ENCODE measurements around the gene BHMT.
"Not testable (repeated sequence)": the region's sequence is repeated elsewhere in the genome, so short reads cannot be mapped to it uniquely, and the experiment has no call there.

BHMT gene

GRCh38 chr5:79136618-79137017, 25.0 kb downstream of the BHMT start:
- Histone ChIP-seq H3K9me3 (ENCODE audit: control insufficient read depth in 2 of 2, low read length in 2 of 2) (no peaks in the 10 kb centered on the region), H3K27ac (ENCODE audit: low read depth in 2 of 2, low read length in 2 of 2) (no peak overlapping the region), H3K4me3 (ENCODE audit: low read length in 2 of 2) (no peak overlapping the region), H3K4me1 (ENCODE audit: control insufficient read depth in 2 of 2, insufficient read depth in 2 of 2, low read length in 2 of 2) (peaks cover 10% of the 10 kb centered on the region in 2 donors), H3K9ac (ENCODE audit: low read depth in 1 of 2, low read length in 2 of 2) (no peak overlapping the region), H3K27me3 (ENCODE audit: control insufficient read depth in 2 of 2, insufficient read depth in 2 of 2, low read length in 2 of 2) (no peaks in the 10 kb centered on the region), H3K36me3 (ENCODE audit: control insufficient read depth in 2 of 2, insufficient read depth in 2 of 2, low read length in 2 of 2) (no peaks in the 10 kb centered on the region)

GRCh38 chr5:79140553-79140952, 28.9 kb downstream of the BHMT start:
- Histone ChIP-seq H3K9ac (ENCODE audit: low read depth in 1 of 2, low read length in 2 of 2) (no peak overlapping the region), H3K4me3 (ENCODE audit: low read length in 2 of 2) (no peak overlapping the region), H3K36me3 (ENCODE audit: control insufficient read depth in 2 of 2, insufficient read depth in 2 of 2, low read length in 2 of 2) (no peaks in the 10 kb centered on the region), H3K4me1 (ENCODE audit: control insufficient read depth in 2 of 2, insufficient read depth in 2 of 2, low read length in 2 of 2) (no peaks in the 10 kb centered on the region), H3K27ac (ENCODE audit: low read depth in 2 of 2, low read length in 2 of 2) (no peak overlapping the region), H3K9me3 (ENCODE audit: control insufficient read depth in 2 of 2, low read length in 2 of 2) (no peaks in the 10 kb centered on the region), H3K27me3 (ENCODE audit: control insufficient read depth in 2 of 2, insufficient read depth in 2 of 2, low read length in 2 of 2) (no peaks in the 10 kb centered on the region)

GRCh38 chr5:79143684-79144379, 32.2 kb downstream of the BHMT start:
- H3K27ac ChIP-seq (ENCODE audit: low read depth in 2 of 2, low read length in 2 of 2), result no peak overlapping the region
- H3K9me3 ChIP-seq (ENCODE audit: control insufficient read depth in 2 of 2, low read length in 2 of 2), result no peaks in the 10 kb centered on the region
- no peak overlapping the region for H3K9ac ChIP-seq (ENCODE audit: low read depth in 1 of 2, low read length in 2 of 2)
- H3K4me3 ChIP-seq (ENCODE audit: low read length in 2 of 2), result no peak overlapping the region
- no peaks in the 10 kb centered on the region for H3K4me1 ChIP-seq (ENCODE audit: control insufficient read depth in 2 of 2, insufficient read depth in 2 of 2, low read length in 2 of 2)
- no peaks in the 10 kb centered on the region for H3K36me3 ChIP-seq (ENCODE audit: control insufficient read depth in 2 of 2, insufficient read depth in 2 of 2, low read length in 2 of 2)
- no peaks in the 10 kb centered on the region for H3K27me3 ChIP-seq (ENCODE audit: control insufficient read depth in 2 of 2, insufficient read depth in 2 of 2, low read length in 2 of 2)

GRCh38 chr5:79147076-79147475, 35.5 kb downstream of the BHMT start:
- H3K9ac ChIP-seq (ENCODE audit: low read depth in 1 of 2, low read length in 2 of 2), result no peak overlapping the region
- no peaks in the 10 kb centered on the region for H3K27me3 ChIP-seq (ENCODE audit: control insufficient read depth in 2 of 2, insufficient read depth in 2 of 2, low read length in 2 of 2)
- no peak overlapping the region for H3K4me3 ChIP-seq (ENCODE audit: low read length in 2 of 2)
- H3K27ac ChIP-seq (ENCODE audit: low read depth in 2 of 2, low read length in 2 of 2), result no peak overlapping the region
- no peaks in the 10 kb centered on the region for H3K9me3 ChIP-seq (ENCODE audit: control insufficient read depth in 2 of 2, low read length in 2 of 2)
- no peaks in the 10 kb centered on the region for H3K36me3 ChIP-seq (ENCODE audit: control insufficient read depth in 2 of 2, insufficient read depth in 2 of 2, low read length in 2 of 2)
- no peaks in the 10 kb centered on the region for H3K4me1 ChIP-seq (ENCODE audit: control insufficient read depth in 2 of 2, insufficient read depth in 2 of 2, low read length in 2 of 2)

- Histone ChIP-seq H3K27me3 (ENCODE audit: control insufficient read depth in 2 of 2, insufficient read depth in 2 of 2, low read length in 2 of 2) (no peaks in the 10 kb centered on the region), H3K27ac (ENCODE audit: low read depth in 2 of 2, low read length in 2 of 2) (no peak overlapping the region), H3K4me3 (ENCODE audit: low read length in 2 of 2) (no peak overlapping the region), H3K9me3 (ENCODE audit: control insufficient read depth in 2 of 2, low read length in 2 of 2) (no peaks in the 10 kb centered on the region), H3K4me1 (ENCODE audit: control insufficient read depth in 2 of 2, insufficient read depth in 2 of 2, low read length in 2 of 2) (no peaks in the 10 kb centered on the region), H3K36me3 (ENCODE audit: control insufficient read depth in 2 of 2, insufficient read depth in 2 of 2, low read length in 2 of 2) (no peaks in the 10 kb centered on the region), H3K9ac (ENCODE audit: low read depth in 1 of 2, low read length in 2 of 2) (no peak overlapping the region)
Measured at GRCh38 chr5:79149433-79149832, 37.8 kb downstream of the BHMT start.

DNA sequence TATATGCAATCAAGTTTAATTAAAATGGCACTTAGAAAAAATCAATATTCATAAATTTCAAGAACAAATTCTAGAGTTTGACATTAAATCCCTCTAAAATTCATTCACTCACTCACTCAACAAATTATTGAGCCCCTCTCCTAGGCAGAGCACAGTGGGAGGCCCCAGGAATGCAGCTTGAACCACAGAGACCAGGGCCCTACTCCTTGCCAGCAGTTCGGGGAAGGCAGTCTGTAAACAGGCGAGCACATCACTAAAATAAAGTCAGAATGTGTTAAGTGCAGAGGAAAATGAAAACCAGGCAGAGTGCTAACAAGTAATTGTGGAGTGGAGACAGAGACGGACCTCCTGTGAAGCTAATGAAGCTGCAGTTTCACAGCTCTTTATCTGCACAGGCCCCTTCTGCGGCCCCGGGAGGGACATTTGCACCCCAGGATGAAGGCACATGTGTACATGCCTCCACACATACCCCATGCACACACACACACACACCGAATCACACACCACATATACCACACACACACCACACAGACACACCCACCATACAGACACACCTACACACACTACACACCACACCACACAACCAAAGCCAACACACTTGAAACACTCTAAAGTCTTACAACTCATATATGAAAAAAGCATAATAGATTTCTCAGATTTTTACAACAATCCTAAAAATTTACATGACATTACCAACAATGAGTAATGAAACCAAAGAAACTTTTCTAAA, 40.5 kb downstream of the BHMT start:
- H3K27ac ChIP-seq (ENCODE audit: low read depth in 2 of 2, low read length in 2 of 2), result no peak overlapping the region
- H3K4me3 ChIP-seq (ENCODE audit: low read length in 2 of 2), result no peak overlapping the region
- H3K9ac ChIP-seq (ENCODE audit: low read depth in 1 of 2, low read length in 2 of 2), result no peak overlapping the region
- no peaks in the 10 kb centered on the region for H3K4me1 ChIP-seq (ENCODE audit: control insufficient read depth in 2 of 2, insufficient read depth in 2 of 2, low read length in 2 of 2)
- no peaks in the 10 kb centered on the region for H3K36me3 ChIP-seq (ENCODE audit: control insufficient read depth in 2 of 2, insufficient read depth in 2 of 2, low read length in 2 of 2)
- no peaks in the 10 kb centered on the region for H3K27me3 ChIP-seq (ENCODE audit: control insufficient read depth in 2 of 2, insufficient read depth in 2 of 2, low read length in 2 of 2)
- no peaks in the 10 kb centered on the region for H3K9me3 ChIP-seq (ENCODE audit: control insufficient read depth in 2 of 2, low read length in 2 of 2)

- Histone ChIP-seq H3K27ac (ENCODE audit: low read depth in 2 of 2, low read length in 2 of 2) (no peak overlapping the region), H3K4me1 (ENCODE audit: control insufficient read depth in 2 of 2, insufficient read depth in 2 of 2, low read length in 2 of 2) (no peaks in the 10 kb centered on the region), H3K4me3 (ENCODE audit: low read length in 2 of 2) (no peak overlapping the region), H3K9me3 (ENCODE audit: control insufficient read depth in 2 of 2, low read length in 2 of 2) (no peaks in the 10 kb centered on the region), H3K27me3 (ENCODE audit: control insufficient read depth in 2 of 2, insufficient read depth in 2 of 2, low read length in 2 of 2) (no peaks in the 10 kb centered on the region), H3K9ac (ENCODE audit: low read depth in 1 of 2, low read length in 2 of 2) (no peak overlapping the region), H3K36me3 (ENCODE audit: control insufficient read depth in 2 of 2, insufficient read depth in 2 of 2, low read length in 2 of 2) (no peaks in the 10 kb centered on the region)
Measured at GRCh38 chr5:79157305-79157704, 45.7 kb downstream of the BHMT start.

GRCh38 chr5:79161647-79162046, 50.0 kb downstream of the BHMT start:
- H3K27ac ChIP-seq (ENCODE audit: low read depth in 2 of 2, low read length in 2 of 2); H3K4me1 ChIP-seq (ENCODE audit: control insufficient read depth in 2 of 2, insufficient read depth in 2 of 2, low read length in 2 of 2); H3K4me3 ChIP-seq (ENCODE audit: low read length in 2 of 2); H3K9ac ChIP-seq (ENCODE audit: low read depth in 1 of 2, low read length in 2 of 2); H3K36me3 ChIP-seq (ENCODE audit: control insufficient read depth in 2 of 2, insufficient read depth in 2 of 2, low read length in 2 of 2); H3K27me3 ChIP-seq (ENCODE audit: control insufficient read depth in 2 of 2, insufficient read depth in 2 of 2, low read length in 2 of 2); H3K9me3 ChIP-seq (ENCODE audit: control insufficient read depth in 2 of 2, low read length in 2 of 2): not testable (repeated sequence)

DNA sequence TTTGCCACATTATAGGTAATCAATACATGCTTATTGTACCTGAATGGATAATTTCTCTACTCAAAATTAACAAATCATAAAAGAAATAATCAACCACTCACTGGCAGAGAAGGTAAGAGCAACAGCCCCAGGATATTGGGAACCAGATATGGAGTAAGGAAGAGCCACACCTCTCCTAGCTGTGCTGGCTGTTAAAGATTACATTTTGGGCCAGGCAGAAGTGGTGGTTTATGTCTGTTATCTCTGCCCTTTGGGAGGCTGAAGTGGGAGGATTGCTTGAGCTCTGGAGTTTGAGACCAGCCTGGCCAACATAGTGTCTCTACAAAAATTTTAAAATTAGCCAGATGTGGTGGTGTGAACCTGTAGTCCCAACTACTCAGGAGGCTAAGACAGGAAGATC, 56.4 kb downstream of the BHMT start:
- Histone ChIP-seq H3K27ac (ENCODE audit: low read depth in 2 of 2, low read length in 2 of 2) (no peak overlapping the region), H3K27me3 (ENCODE audit: control insufficient read depth in 2 of 2, insufficient read depth in 2 of 2, low read length in 2 of 2) (no peaks in the 10 kb centered on the region), H3K9me3 (ENCODE audit: control insufficient read depth in 2 of 2, low read length in 2 of 2) (no peaks in the 10 kb centered on the region), H3K36me3 (ENCODE audit: control insufficient read depth in 2 of 2, insufficient read depth in 2 of 2, low read length in 2 of 2) (no peaks in the 10 kb centered on the region), H3K4me1 (ENCODE audit: control insufficient read depth in 2 of 2, insufficient read depth in 2 of 2, low read length in 2 of 2) (peaks cover 2 to 12% of the 10 kb centered on the region in 2 donors), H3K4me3 (ENCODE audit: low read length in 2 of 2) (no peak overlapping the region), H3K9ac (ENCODE audit: low read depth in 1 of 2, low read length in 2 of 2) (no peak overlapping the region)

DNA sequence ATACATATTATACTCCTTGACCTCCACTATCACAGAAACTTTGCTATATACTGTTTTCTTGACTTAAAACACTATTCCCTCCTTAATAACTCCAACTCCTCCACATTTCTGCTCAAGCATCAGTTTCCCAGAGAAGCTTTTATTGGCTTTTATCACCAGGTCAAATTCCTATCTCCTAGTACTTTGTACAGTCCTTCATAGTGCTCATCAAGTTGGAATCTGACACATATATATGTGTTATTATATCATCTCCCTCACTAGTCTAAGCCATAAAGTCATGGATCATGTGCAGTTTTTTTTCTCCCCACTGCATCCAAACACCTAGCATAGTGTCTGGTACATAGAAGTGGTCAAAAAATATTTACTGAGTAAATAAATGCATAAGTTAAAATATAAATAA, 59.1 kb downstream of the BHMT start:
- H3K9ac ChIP-seq (ENCODE audit: low read depth in 1 of 2, low read length in 2 of 2), result no peak overlapping the region

More for the DNA sequence above, 59.1 kb downstream of the BHMT start:
- H3K27me3 ChIP-seq (ENCODE audit: control insufficient read depth in 2 of 2, insufficient read depth in 2 of 2, low read length in 2 of 2), result no peaks in the 10 kb centered on the region
- H3K4me1 ChIP-seq (ENCODE audit: control insufficient read depth in 2 of 2, insufficient read depth in 2 of 2, low read length in 2 of 2), result peaks cover 2 to 12% of the 10 kb centered on the region in 2 donors
- H3K9me3 ChIP-seq (ENCODE audit: control insufficient read depth in 2 of 2, low read length in 2 of 2), result no peaks in the 10 kb centered on the region
- H3K36me3 ChIP-seq (ENCODE audit: control insufficient read depth in 2 of 2, insufficient read depth in 2 of 2, low read length in 2 of 2), result no peaks in the 10 kb centered on the region
- H3K27ac ChIP-seq (ENCODE audit: low read depth in 2 of 2, low read length in 2 of 2), result no peak overlapping the region
- no peak overlapping the region for H3K4me3 ChIP-seq (ENCODE audit: low read length in 2 of 2)

All from mucosa of rectum (tissue), 2 donors.